Caco-2 (cell line): Measurements from ENCODE around the gene LONRF3. TPM values are rescaled to one million over a fixed set of nuclear protein-coding genes. Genes with fewer than 3 reads are reported as not detected.

Experiments
- BruUV-seq: library from RNA; stranded (reverse); fragments of 400-500 nt; replicated peaks from 2 replicates; lab custom pipeline; 2021; lab: Mats Ljungman, UMichigan
- CTCF ChIA-PET: fragments of 300-600 bp; sonication (Branson Sonifier 250); formaldehyde crosslinking; loops from one replicate; lab custom pipeline; 2022; ENCODE audit warnings: antibody characterized with exemption; lab: Charles Lee
- POLR2A ChIA-PET: fragments of 300-600 bp; sonication (Branson Sonifier 250); formaldehyde crosslinking; loops from one replicate; lab custom pipeline; 2022; ENCODE audit warnings: antibody characterized with exemption; lab: Charles Lee
- DNase-seq, 2 experiments: peaks; one replicate each; pipeline versions ENCODE4 v3.0.0 to v3.0.0-alpha.2; 2020 to 2022
- H3K27me3 ChIP-seq: replicated peaks from 2 replicates; pipeline ENCODE4 v1.6.0; 2011; ENCODE audit warnings: low read length; ENCODE audit not compliant: control insufficient read depth, insufficient read depth
- H3K36me3 ChIP-seq: 2 replicates; pipeline ENCODE4 v1.5.1; 2011; ENCODE audit warnings: low read length; ENCODE audit not compliant: control insufficient read depth, insufficient read depth
- H3K4me1 ChIP-seq: fragments of 250-450 bp; sonication (Bioruptor Pico); 2 replicates; pipeline ENCODE4 v1.5.1; 2020; ENCODE audit warnings: mild to moderate bottlenecking
- H3K4me3 ChIP-seq: 2 replicates; pipeline ENCODE4 v1.5.1; 2011; ENCODE audit warnings: low read depth, mild to moderate bottlenecking, control low read depth, low read length
- H3K9me3 ChIP-seq: fragments of 250-450 bp; sonication (Bioruptor Pico); 2 replicates; pipeline ENCODE4 v1.5.1; 2020; ENCODE audit warnings: mild to moderate bottlenecking, moderate library complexity
- H3K27ac Mint-ChIP-seq: one replicate; pipeline ENCODE4 v1.8.0; 2022; ENCODE audit warnings: mixed read lengths; ENCODE audit not compliant: unreplicated experiment
- H3K27me3 Mint-ChIP-seq: one replicate; pipeline ENCODE4 v1.8.0; 2022; ENCODE audit warnings: mixed read lengths; ENCODE audit not compliant: insufficient read depth, unreplicated experiment
- H3K36me3 Mint-ChIP-seq: one replicate; pipeline ENCODE4 v1.8.0; 2022; ENCODE audit warnings: mild to moderate bottlenecking, mixed read lengths; ENCODE audit not compliant: insufficient read depth, unreplicated experiment
- H3K4me1 Mint-ChIP-seq: one replicate; pipeline ENCODE4 v1.8.0; 2022; ENCODE audit warnings: low read depth, mixed read lengths; ENCODE audit not compliant: unreplicated experiment
- H3K4me3 Mint-ChIP-seq: one replicate; pipeline ENCODE4 v1.8.0; 2022; ENCODE audit warnings: mild to moderate bottlenecking, moderate library complexity, mixed read lengths; ENCODE audit not compliant: unreplicated experiment
- H3K9me3 Mint-ChIP-seq: one replicate; pipeline ENCODE4 v1.8.0; 2022; ENCODE audit warnings: mixed read lengths; ENCODE audit not compliant: unreplicated experiment
- intact Hi-C: fragments of 100-400 bp; cut with micrococcal nuclease; formaldehyde crosslinking; loops from one replicate; pipeline ENCODE4 v1.10.0; 2022; ENCODE audit not compliant: unreplicated experiment
- total RNA-seq: library from RNA; stranded (reverse); gene quantifications from 2 replicates; pipeline ENCODE4 v1.2.3, GENCODE V29; 2022
- TF ChIP-seq, protein P1 (sequence below), 2 experiments: fragments of 200-600 bp in 1 of 2; IDR thresholded peaks; 1 replicate in 1 of 2; 2 replicates in 1 of 2; pipeline versions ENCODE4 v1.5.1 to v1.8.0; 2011 to 2022; ENCODE audit warnings: antibody characterized with exemption in 1 of 2, control low read depth in 1 of 2, inconsistent platforms in 1 of 2, low read depth in 1 of 2, low read length in 1 of 2, mild to moderate bottlenecking in 1 of 2, moderate library complexity in 1 of 2; ENCODE audit not compliant: insufficient read depth in 1 of 2, severe bottlenecking in 1 of 2, unreplicated experiment in 1 of 2

LONRF3 gene
- total RNA-seq, 1 experiment from 2014 or later, result 0.84 TPM

DNA sequence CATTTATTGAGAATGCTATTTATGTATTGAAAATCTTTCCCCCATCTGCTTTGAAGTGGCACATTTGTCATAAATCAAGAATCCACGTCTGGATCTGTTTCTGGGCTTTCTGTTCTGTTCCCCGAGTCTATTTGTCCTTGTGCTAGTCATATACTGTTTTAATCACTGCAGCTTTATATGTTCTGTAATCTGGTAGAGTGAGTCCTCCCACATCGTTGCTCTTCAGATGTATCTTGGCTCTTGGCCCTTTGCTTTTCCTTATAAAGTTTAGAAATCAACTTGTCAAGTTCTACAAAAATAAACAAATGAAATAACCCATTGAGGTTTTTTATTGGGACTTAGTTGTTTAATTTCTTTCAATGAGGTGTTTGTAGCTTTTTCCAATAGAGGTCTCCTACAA is 29.0 kb downstream of the LONRF3 start:
- ChIA-PET POLR2A (no interaction called here), CTCF (no interaction called here)
- H3K36me3 Mint-ChIP-seq, result no peaks in the 10 kb centered on the region
- no peaks in the 10 kb centered on the region for H3K27me3 ChIP-seq
- no peaks in the 10 kb centered on the region for H3K9me3 Mint-ChIP-seq
- no peak overlapping the region for H3K27ac Mint-ChIP-seq
- intact Hi-C loops, result no loop called here
- BruUV-seq, result no TSS peak
- no peak overlapping the region for H3K4me3 ChIP-seq
- peaks cover 6% of the 10 kb centered on the region; the same call in 1 of the 2 replicates for H3K4me1 ChIP-seq
- H3K9me3 ChIP-seq, result no peaks in the 10 kb centered on the region
- no peak for DNase-seq
- H3K36me3 ChIP-seq, result no peaks in the 10 kb centered on the region
- no peak overlapping the region for H3K4me3 Mint-ChIP-seq
- H3K4me1 Mint-ChIP-seq, result no peaks in the 10 kb centered on the region
- TF ChIP-seq, protein P1, sequence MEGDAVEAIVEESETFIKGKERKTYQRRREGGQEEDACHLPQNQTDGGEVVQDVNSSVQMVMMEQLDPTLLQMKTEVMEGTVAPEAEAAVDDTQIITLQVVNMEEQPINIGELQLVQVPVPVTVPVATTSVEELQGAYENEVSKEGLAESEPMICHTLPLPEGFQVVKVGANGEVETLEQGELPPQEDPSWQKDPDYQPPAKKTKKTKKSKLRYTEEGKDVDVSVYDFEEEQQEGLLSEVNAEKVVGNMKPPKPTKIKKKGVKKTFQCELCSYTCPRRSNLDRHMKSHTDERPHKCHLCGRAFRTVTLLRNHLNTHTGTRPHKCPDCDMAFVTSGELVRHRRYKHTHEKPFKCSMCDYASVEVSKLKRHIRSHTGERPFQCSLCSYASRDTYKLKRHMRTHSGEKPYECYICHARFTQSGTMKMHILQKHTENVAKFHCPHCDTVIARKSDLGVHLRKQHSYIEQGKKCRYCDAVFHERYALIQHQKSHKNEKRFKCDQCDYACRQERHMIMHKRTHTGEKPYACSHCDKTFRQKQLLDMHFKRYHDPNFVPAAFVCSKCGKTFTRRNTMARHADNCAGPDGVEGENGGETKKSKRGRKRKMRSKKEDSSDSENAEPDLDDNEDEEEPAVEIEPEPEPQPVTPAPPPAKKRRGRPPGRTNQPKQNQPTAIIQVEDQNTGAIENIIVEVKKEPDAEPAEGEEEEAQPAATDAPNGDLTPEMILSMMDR (IDR thresholded peaks at IDR 0.05; ENCODE audit: insufficient read depth in 1 of 2, low read depth in 1 of 2, low read length in 1 of 2, severe bottlenecking in 1 of 2, unreplicated experiment in 1 of 2), result no peak
- H3K27me3 Mint-ChIP-seq, result peaks cover 2% of the 10 kb centered on the region

DNA sequence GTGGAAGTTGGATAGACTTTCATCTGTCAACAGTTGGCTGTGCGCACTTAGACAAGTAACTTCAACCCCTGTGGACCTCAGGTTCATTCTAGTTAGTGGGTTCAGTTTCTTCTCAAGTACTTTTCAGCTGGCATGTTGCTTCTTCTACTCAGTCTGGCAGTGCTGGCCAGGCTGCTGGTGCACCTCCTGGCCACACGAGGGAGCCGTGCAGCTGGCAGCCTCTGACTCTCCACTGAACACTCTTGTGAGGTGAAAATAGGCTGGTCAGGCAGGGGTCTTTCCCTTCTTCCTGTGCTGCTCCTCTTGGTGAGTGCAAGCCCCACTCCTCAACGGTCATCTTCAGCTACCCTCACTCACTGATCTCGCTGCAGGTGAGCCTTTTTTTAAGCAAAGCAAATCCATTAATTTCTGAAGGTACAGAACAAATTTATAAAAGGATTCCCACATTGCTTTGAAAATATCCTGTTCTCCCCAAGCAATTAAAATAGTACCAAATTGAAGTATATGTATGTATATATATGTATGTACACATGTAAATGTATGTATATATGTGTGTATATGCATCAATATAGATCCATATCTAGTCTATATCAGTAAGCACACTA is 30.6 kb downstream of the LONRF3 start:
- Histone ChIP-seq H3K36me3 (no peaks in the 10 kb centered on the region), H3K4me3 (no peak overlapping the region), H3K27me3 (no peaks in the 10 kb centered on the region), H3K9me3 (no peaks in the 10 kb centered on the region), H3K4me1 (peaks cover 6% of the 10 kb centered on the region; the same call in 1 of the 2 replicates)
- peak; percentile 42 to 58 for DNase-seq
- intact Hi-C loops, result loop anchor here (1.0 to 5.0 kb wide), 2 partner anchors 37 to 62 kb away; no protein-coding TSS in a partner anchor
- CTCF ChIA-PET, result interaction anchor here (0.7 kb wide), 1 partner anchor 1573 kb away, joined by 5 read pairs; no protein-coding TSS in a partner anchor
- Mint-ChIP-seq H3K27ac (no peak overlapping the region), H3K4me1 (no peaks in the 10 kb centered on the region), H3K27me3 (peaks cover 2% of the 10 kb centered on the region), H3K9me3 (no peaks in the 10 kb centered on the region), H3K4me3 (no peak overlapping the region), H3K36me3 (no peaks in the 10 kb centered on the region)
- TF ChIP-seq, protein P1 (IDR thresholded peaks at IDR 0.05; ENCODE audit: insufficient read depth in 1 of 2, low read depth in 1 of 2, low read length in 1 of 2, severe bottlenecking in 1 of 2, unreplicated experiment in 1 of 2), result peak; percentile 68 to 88
- BruUV-seq, result no TSS peak
- POLR2A ChIA-PET, result no interaction called here

DNA sequence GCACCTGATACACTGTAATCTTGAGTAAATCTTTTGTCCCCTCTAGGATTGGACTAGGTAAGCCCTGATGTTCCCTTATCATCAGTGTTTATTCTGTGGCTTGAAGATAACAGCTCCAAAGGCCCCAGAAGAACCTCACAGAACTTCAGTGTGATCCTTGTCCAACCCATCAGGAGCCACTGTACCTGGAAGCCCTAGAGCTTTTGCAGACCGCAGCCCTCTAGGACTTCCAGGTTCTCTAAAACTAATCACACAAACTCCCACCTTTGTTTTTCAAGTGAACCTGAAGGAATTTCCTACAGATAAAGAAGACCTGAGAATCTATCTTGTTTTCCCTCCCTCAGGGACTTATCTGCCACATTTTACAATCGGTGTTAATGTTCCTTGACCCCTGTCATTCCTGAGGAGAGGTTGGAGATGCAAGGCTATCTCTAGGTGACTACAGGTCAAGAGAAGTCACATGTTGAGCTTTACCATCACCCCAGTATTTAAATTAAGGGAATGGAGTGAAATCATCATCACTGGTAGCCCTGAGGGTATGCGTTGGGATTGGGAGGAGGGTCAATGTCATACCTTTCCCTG is 32.9 kb downstream of the LONRF3 start:
- no peak overlapping the region for H3K4me3 Mint-ChIP-seq
- Histone ChIP-seq H3K4me1 (peaks cover 6% of the 10 kb centered on the region; the same call in 1 of the 2 replicates), H3K4me3 (no peak overlapping the region), H3K9me3 (no peaks in the 10 kb centered on the region), H3K36me3 (no peaks in the 10 kb centered on the region), H3K27me3 (no peaks in the 10 kb centered on the region)
- CTCF ChIA-PET, result no interaction called here
- intact Hi-C loops, result loop anchor here (5.0 kb wide), 1 partner anchor 35 kb away; no protein-coding TSS in a partner anchor
- H3K36me3 Mint-ChIP-seq, result no peaks in the 10 kb centered on the region
- no peaks in the 10 kb centered on the region for H3K9me3 Mint-ChIP-seq
- no TSS peak for BruUV-seq
- TF ChIP-seq, protein P1 (IDR thresholded peaks at IDR 0.05; ENCODE audit: insufficient read depth in 1 of 2, low read depth in 1 of 2, low read length in 1 of 2, severe bottlenecking in 1 of 2, unreplicated experiment in 1 of 2), result no peak
- H3K4me1 Mint-ChIP-seq, result no peaks in the 10 kb centered on the region
- POLR2A ChIA-PET, result no interaction called here
- H3K27ac Mint-ChIP-seq, result no peak overlapping the region
- peak; percentile 14 to 55 for DNase-seq
- H3K27me3 Mint-ChIP-seq, result no peaks in the 10 kb centered on the region
